ENCODE data around the gene EXOC2.

Gene EXOC2

DNA sequence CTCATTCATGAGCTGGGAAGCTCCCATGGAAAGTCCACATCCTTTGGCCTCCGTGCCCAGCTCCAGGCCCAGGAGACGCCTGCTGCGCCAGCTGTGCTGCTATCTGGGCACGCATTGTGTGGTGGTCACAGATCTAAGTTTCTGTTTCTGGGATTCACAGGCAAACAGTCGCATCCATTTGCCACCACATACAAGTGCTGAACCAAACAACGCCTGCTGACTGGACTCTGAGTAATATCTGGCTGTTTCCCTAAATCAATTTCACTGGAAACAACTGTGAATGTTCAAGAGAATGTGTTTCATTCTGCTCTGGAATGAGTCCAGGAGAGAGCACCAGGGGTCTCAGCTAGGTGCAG is 255.9 kb downstream of the EXOC2 start:
- no peak for DNase-seq

- DNase-seq: no peak
Measured at GRCh38 chr6:436308-437036, 256.5 kb downstream of the EXOC2 start.

- no peak for DNase-seq
Measured at GRCh38 chr6:435441-436307, 257.3 kb downstream of the EXOC2 start.
